LHCN-M2 (cell line): ENCODE results near the gene PDE3A. TPM values are rescaled to one million over a fixed set of nuclear protein-coding genes. Genes with fewer than 3 reads are reported as not detected.
A peak's percentile ranks its signal among the peaks of the same experiment; 100 is the strongest.

ENCODE experiments used
- DNase-seq: peaks from one replicate; pipeline ENCODE4 v3.0.0-alpha.2; 2012; ENCODE audit warnings: low read depth
- total RNA-seq: library from RNA; depleted of rRNA; stranded (reverse); fragments of >200 nt; gene quantifications from 2 replicates; pipeline ENCODE4 v1.2.3, GENCODE V29; 2014

PDE3A gene
- total RNA-seq, 1 experiment from 2014 or later, result 0.06 TPM

DNA sequence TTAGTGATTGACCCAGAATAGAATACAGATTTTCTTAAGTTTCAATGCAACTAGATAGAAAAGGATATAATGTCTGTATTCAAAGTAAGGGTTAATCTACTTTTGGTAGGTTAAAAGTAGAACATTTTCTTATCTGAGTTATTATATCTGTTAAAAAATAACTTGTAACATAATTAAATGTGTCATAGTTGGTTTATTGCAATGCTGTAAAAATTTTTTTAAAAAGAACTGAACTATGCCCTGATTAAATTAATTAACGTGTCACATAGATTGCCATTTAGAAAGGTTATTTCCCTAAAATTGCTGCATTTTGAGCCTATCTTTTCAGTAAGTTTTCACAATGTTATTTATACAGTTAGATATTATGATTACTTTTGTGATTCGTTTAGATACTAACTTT lies 89.2 kb downstream of the PDE3A start:
- DNase-seq, result no peak

DNA sequence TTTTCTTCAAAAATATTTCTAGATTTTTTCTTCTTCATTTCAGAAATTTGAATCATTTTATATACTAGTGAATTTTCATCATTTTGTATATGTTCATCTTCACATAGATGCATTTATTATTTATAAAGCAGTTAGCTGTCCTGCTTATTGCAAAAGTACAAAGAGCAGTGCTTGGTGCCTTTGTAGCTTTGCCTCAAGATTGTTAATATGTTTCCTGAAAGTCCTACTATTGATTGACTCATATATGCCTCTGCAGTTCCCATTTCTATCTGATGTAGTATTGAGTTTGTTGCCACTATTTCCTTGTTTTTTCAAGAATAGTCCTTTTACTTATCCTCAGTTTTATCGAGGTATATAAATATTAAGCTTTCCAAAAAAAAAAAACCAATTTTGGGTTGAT lies 89.7 kb downstream of the PDE3A start:
- DNase-seq, result no peak

DNA sequence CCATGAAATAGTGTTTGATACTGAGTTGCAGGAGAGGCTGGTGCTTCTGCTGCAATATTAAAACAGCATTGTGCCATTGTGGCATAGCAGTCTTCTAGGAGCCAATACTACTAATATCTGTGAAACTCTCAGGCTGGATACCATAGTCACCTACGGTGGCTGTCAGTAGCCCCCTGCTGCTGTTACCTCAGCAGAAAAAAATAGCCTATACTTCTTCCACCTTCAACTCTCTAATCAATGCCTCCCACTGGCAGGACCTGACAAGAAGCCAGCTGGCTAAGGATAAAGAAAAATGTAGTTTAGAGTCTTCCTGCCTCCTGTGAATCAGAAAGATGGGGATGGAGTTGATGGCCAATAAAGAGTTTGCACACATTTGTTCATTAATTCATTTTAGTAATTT lies 91.6 kb downstream of the PDE3A start:
- no peak for DNase-seq

DNA sequence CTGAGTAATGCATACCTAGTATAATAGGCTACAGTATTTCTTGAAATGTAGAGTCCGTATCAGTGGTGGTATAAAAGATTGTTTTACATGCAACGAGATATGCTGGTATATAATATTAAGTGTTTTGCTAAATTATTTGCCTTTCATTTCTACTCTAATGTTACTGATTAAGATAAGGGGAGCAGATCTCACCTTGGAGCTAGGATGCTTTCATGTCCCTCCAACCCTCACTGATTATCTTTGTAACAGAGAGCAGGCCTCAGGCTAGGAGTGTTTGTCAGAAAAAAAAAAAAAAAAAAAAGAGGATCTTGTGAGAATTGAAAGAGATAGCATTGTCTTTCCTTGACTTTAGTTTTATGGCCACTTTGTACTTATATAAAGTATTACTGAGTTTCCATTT lies 92.6 kb downstream of the PDE3A start:
- DNase-seq, result no peak

DNA sequence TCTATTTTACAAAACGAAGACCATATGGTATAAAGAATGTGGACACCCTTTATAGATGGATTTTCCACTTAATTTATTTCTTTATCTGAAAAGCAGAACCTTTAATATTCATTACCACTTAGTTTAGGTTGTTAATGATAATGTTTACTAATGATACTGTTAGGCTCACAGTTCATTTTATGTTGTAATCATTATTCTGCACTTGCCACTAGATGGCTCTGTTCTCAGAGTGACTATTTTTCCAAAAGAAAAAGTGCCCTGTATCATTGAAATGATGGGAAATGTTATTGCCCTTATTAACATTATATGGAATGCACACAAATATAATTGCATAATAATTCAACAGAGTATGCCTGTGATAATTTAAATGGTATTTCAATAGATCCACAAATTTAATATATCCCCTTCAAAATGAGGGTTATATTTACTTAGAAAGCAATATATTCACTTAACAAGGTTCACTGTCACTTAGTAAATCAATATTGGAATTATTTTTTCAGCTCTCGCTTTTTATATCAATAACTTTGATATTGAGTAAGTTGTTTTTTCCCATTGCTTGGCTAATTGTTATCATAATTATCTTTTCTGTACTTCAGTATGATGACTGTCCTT lies 95.7 kb downstream of the PDE3A start:
- no peak for DNase-seq

DNA sequence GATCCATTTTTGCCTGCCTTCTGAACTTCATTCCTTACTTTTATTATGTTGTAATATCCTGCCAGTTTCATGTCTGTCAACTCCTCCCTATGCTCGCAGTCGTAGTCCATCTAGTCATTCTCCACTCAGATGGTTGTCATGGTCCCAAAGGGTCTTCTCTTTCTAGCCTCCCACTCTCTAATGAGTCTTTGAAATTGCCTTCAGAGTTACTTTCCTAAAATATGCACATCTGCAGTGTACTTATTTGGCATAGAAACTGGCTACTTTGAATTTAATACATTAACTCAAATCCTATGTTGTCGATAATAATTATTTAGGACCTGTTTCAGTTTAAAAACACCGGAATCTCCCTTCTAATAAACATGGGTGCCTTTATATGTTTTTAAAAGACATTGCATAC lies 101.0 kb downstream of the PDE3A start:
- no peak for DNase-seq

DNA sequence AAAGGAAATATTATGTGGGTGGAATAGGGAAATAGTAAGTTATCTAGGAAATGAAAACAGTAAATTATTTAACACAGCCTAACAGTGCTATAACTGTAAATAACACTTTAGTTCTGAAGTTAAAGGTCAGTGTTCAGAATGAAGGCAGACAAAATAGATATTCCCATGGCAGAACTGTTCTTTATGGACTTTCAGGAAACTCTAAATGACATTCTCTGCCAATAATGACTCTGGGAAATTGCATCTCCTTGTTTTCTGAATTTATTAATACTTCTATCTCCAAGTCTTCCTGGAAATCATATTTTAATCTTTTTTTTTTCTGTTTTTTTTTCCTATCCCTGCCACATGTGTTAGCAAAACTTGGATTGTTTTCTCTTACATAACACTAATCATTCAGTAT lies 101.4 kb downstream of the PDE3A start:
- no peak for DNase-seq

DNA sequence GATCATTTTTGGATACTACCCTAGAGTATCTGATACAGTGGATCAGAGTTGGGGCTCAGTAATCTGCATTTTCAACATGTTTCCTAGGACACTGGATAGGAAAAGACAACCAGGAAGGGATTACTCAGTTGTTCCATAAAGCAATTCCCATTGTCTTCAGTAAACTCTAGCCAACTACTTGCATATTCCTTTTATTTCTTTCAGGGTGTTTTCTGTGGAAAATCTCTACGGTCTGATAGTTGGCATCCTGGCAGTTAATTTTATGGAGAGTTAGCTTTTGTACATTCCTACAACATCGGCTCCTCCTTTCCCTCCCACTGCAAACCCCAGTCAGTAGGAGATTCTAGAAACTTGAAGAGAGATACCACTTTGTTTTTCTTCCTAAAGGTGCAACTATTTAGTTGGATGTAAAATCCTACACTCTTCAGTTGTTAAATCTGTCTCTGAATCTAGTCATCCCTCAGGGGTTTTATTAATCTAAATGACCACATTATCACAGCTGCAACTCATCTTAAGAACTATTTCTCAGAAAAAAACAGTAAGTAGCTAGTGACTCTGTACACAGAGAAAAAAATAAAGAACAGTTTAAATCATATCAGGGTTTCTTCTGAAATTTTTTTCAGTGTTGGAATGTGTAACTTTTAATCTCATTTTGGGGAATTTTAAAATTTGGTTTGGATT lies 103.9 kb downstream of the PDE3A start:
- no peak for DNase-seq

DNA sequence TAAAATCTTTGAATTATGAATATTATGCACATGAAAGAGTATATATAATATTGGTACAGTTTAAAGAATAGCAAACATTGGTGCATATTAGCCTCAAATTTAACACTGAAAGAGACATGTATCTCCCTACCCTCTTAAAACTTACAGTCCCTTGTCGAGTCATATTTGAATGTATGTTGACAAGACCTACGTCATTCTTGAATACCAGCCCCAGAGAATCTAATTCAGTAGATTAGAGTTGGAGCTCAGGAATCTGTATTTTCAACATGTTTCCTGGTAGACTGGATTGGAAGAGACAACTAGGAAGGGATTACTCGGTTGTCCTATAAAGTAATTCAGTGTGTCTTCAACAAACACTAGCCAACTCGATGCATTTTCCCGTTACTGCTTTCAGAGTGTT lies 104.8 kb downstream of the PDE3A start:
- no peak for DNase-seq

DNA sequence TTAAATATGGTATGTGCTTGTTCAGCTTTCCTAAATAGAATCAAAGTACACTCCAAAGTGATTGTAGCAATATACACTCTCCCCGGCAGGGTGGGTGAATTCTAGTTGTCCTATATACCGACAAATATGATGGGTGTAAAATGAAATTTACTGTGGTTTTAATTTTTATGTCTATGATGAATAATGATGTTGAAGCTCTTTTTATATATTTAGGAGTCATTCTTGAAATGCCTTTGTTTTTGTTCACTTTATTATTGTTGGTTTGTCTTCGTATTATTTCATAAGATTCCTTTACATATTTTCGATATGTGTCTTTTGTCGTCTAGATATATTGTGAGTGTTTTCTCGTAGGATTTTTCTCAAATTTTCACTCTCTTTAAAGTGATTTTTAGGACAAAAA lies 105.7 kb downstream of the PDE3A start:
- DNase-seq, result no peak

DNA sequence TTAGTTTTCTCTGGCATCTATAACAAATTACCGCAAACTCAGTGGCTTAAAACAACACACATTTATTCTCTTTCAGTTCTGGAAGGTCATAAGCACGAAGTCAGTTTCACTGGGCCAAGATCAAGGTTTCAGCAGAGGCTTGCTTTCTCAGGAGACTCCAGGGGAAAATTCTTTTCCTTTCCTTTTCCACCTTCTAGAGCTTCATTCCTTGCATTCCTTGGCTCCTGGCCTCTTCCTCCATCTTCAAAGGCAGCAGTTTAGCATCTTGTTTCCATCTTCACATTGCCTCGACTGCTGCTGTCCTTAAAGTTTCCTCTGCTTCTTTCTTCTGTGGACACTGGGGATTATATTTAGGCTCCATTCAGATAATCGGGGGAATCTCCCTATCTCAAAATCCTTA lies 106.1 kb downstream of the PDE3A start:
- no peak for DNase-seq

DNA sequence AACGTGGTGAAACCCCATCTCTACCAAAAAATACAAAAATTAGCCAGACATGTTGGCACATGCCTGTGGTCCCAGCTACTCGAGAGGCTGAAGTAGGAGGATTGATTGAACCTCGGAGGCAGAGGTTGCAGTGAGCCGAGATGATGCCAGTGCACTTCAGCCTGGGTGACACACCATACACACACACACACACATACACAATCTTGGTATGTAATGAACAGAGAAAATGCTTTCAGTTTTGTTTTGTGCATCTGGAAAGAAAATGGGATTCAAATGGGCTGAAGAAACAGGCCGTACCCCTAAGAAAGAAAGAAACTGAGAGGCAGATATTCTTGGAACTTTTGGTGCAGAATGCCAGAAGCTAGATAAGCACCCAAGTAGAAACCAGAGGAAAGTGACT lies 107.2 kb downstream of the PDE3A start:
- DNase-seq, result no peak

DNA sequence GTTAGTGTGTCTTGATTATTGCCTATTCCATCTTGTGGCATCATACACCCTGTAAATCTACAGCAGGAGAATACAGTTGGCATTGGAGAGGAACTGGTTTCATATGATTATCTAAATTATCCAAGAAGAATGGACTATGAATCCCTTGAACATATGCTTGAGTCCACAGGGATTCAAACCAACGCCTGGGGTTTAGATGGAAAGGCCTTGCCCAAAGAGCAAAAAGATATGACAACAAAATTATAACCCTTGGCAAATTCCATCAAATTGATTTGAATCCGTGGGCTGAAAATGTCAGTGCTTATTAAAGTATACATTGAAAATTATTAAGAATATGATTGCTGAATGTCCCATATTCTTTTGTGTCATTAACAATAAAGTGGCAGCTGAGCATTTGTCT lies 108.2 kb downstream of the PDE3A start:
- no peak for DNase-seq

DNA sequence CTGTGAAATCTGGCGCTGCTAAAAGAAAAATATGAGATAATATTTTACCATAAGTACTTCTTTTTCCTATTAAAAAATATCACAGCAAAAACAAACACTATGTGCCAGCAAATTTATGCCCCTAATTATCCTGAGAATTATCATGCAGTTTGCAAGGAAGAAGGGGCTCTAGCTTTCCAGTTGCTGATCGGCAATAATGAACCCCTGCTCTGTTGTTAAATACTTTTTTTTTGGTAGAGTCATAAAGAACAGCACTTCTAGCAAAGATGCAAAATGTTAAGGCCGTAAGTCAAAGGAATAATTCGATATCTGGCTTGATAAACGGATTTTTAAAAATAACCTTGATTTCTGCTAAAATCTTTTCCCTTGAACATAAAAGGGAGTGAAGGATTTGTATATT lies 108.9 kb downstream of the PDE3A start:
- no peak for DNase-seq

DNA sequence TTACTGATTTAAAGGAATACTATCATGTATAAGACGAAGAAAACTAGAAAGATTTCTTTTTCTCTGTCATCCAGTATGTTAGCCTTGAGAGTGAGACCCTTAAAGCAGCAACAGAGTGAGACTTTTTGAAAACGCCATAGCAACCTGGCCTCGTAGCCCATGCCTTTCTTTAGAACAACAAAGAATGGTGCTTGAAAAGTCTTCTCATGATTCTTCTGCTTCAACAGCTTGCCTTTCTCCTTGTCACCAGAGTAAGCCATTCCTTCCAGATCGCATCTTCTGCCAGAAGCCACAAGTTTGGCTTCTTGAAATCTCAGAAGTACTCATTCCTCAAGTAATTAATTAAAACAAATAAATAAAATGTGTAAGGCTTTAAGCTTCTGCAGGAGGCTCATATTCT lies 109.3 kb downstream of the PDE3A start:
- DNase-seq, result no peak

DNA sequence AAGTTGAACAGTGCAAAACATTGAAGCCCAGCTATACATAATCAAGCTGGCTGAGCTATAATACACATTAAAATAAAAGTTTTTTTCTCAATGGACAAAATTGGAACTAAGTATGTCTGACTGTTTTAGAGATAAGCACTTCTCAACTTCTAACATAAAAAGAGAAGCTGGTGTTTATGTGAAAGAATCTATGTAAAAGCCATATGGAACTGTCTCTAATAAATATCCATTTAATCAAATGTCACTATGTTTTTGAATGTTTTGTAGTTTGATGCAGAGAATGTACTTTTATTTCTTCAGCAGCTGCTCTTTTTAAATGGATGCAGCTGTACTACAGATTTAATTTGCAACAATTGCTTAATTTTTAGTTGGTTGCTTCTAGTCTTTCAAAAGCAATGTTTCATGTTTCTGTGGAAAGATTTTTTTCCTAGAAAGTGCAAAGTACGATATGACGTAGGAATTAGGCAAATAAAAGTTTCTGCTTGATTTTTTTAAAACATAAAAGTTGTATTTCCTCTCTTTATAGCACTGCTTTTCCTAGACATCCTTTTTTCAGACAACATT lies 114.2 kb downstream of the PDE3A start:
- DNase-seq, result no peak

DNA sequence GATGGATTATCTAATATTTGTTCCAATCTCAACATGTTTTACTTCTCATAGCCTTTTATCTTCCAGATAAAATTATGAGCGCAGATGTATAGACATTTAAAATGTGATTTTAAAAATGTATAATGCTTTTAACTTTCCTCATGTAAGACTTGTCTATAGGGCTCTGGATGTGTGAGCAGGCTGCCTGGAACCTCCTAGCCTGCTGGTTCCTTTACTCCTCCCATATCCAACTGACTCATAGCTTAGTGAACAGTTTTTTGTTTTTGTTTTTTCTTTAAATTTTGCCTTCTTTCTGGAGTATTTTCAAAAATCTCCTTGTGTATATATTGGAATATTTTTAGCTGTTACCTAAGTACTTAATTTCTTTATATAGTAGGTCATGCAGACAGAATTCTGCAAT lies 115.4 kb downstream of the PDE3A start:
- DNase-seq, result no peak

DNA sequence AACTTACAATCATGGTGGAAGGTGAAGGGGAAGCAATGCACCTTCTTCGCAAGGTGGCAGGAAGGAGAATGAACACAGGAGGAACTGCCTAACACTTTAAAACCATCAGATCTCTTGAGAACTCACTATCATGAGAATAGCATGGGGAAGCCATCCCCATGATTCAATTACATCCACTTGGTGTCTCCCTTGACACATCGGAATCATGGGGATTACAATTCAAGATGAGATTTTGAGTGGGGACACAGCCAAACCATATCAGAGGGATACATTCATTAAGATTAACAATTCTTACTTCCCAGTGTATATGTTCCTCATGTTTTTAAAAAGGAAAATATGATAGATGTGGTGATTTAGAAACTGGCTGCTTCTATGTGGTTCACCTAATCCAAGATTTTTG lies 117.9 kb downstream of the PDE3A start:
- DNase-seq, result no peak

DNA sequence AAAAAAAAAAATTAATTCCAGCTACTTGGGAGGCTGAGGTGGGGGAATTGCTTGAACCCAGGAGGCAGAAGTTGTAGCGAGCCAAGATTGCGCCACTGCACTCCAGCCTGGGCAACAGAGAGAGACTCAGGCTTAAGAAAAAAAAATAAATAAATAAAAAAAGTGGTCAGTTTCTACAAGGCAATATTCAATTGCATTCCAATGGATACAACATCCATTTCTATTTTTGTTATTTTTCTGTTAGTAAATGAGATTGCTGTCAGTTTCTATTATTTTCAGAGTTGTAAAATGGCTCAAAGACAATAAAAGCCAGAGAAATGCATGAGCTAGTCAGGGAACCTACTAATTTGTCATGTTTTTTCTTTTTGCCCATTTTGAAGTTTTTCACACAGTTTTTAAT lies 119.2 kb downstream of the PDE3A start:
- no peak for DNase-seq

DNA sequence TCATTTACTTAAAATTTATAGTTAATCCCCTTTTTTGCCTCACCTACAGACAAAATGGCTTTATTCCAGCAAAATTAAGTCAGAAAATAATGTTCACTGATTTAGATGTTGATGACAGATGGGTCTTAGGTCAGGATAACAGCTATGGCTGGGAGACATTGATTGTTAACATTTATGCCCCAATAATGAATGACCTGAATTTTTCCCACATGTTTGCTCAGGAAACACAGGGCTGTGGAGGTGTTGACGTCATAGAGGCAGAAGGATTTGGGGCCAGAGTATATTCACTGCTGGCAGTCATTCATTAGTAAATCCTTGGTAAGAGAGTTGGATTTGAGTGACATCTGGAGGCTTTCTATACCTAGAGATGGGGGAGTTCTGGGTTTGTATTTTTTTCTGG lies 121.3 kb downstream of the PDE3A start:
- DNase-seq, result no peak

DNA sequence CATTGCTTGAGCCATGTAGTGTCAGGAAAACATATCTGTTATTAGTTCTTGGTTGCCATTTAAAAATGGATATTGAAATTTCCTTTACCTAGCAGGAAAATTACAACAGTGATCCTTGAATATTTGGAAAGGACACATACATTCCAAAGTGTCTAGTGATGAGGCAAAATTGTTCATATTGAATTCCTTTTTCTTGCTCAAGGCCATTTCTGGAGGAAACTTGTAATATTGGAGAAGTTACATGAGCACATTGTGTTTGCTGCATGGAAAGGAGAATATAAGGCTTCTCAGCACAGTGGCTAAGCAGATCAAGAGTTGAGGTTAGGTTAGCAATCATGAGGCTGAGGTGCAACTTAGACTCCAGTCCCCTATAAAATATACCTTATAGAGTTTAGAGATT lies 121.9 kb downstream of the PDE3A start:
- no peak for DNase-seq

DNA sequence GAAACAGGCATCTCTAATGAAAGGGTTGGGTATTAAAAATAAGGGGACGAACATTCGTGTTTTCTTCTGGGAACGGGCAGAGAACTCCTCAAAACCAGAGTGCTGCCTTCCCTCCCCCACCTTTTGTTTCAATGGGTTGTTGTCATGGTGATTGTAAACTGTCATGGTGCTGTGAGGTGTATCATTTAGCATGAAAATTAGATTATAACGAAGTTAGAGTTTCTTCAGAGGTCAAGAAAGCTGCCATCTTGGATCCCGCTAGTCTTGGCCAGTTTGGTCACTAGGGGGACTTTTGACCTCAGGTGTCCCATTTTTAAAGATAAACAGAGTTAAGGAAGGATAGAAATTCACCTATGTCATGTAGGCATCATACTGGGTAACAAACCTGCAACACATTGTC lies 123.0 kb downstream of the PDE3A start:
- no peak for DNase-seq

DNA sequence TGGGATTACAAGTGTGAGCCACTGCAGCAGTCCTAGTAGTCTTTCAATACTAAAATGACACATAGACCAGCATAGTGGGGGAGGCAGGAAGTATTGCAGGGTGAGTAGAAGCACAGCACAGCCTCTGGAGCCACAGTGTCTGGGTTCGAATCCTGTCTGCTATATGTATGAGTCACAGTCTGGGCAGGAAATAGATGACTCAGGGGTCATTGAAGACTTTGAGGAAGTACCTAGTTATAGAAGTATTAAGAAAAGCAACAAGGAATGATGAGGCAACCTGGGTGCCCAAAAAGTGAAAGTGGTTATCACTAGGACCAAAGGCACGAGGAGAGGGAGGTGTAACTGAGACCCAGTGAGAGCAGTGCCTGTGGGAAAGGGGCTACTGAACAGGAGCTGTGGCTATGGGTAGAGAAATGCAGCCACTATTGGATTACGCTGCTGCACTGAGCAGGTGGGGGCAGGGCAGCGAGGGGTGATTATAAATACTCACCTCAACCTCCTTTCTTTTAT lies 124.0 kb downstream of the PDE3A start:
- DNase-seq, result peak; percentile 30
